Measurements from ENCODE around the gene CCNL1. TPM values are rescaled to one million over a fixed set of nuclear protein-coding genes. Genes with fewer than 3 reads are reported as not detected.

CCNL1 gene
- total and polyA plus RNA-seq, 2 of the 4 experiments (the other 2 are of a cell fraction): 60.9 to 83.3 TPM

- Histone ChIP-seq H3K4ac (ENCODE audit: low read depth, low read length) (no peak overlapping the region), H4K5ac (ENCODE audit: low read depth, low read length) (no peak overlapping the region), H3K36me3 (ENCODE audit: control insufficient read depth, insufficient read depth, low read length) (no peaks in the 10 kb centered on the region), H3K4me3 (ENCODE audit: insufficient read depth, low read depth, low read length) (no peak overlapping the region), H2BK120ac (ENCODE audit: low read depth, low read length) (0 out of 2 replicates have a peak overlapping the region, but pooled peaks have one; percentile 11), H2BK15ac (ENCODE audit: low read depth, low read length) (0 out of 3 replicates have a peak overlapping the region, but pooled peaks have one; percentile 10), H4K8ac (ENCODE audit: low read depth in 2 of 2, low read length in 2 of 2) (no peak overlapping the region), H3K27ac (ENCODE audit: insufficient read depth, low read length) (no peak overlapping the region), H3K4me2 (ENCODE audit: low read depth, low read length) (peak overlapping the region; percentile 3; the same call in 1 of the 2 replicates), H3K18ac (ENCODE audit: low read depth, low read length) (no peak overlapping the region), H4K91ac (ENCODE audit: insufficient read depth, low read depth, low read length) (no peak overlapping the region), H3K56ac (ENCODE audit: extremely low read depth, insufficient read depth, low read length) (no peak overlapping the region), H3K4me1 (ENCODE audit: control insufficient read depth, insufficient read depth, low read length) (peaks cover 19% of the 10 kb centered on the region), H2AK9ac (replicated peaks; ENCODE audit: low read depth, low read length, poor library complexity) (no peak overlapping the region), H3K9me3 (ENCODE audit: control insufficient read depth, insufficient read depth, low read length) (no peaks in the 10 kb centered on the region), H3K27me3 (ENCODE audit: control insufficient read depth, insufficient read depth, low read length) (no peaks in the 10 kb centered on the region), H4K20me1 (ENCODE audit: insufficient read depth, low read length) (no peaks in the 10 kb centered on the region), H3K14ac (replicated peaks; ENCODE audit: low read depth, low read length) (no peak overlapping the region), H2BK5ac (ENCODE audit: low read depth, low read length, poor library complexity, severe bottlenecking) (no peak overlapping the region), H2AFZ (replicated peaks; ENCODE audit: low read length, poor library complexity) (no peak overlapping the region), H3K9ac (ENCODE audit: low read depth, low read length) (no peak overlapping the region), H3K79me1 (ENCODE audit: low read depth in 1 of 2, low read length in 2 of 2) (no peaks in the 10 kb centered on the region), H2BK20ac (ENCODE audit: low read depth, low read length) (no peak overlapping the region), H3K23ac (ENCODE audit: low read depth, low read length) (no peak overlapping the region), H3K9me1 (ENCODE audit: insufficient read depth, low read length) (peaks cover 3% of the 10 kb centered on the region; the same call in 1 of the 2 replicates), H2AK5ac (ENCODE audit: low read depth, low read length) (no peak overlapping the region)
- dilution Hi-C loops (cut with HindIII; ENCODE audit: low sequenced_read_pairs, unreplicated experiment): no loop called here
- ChIA-PET POLR2A (ENCODE audit: unreplicated experiment) (no interaction called here), CTCF (interaction anchor here (0.6 kb wide), 1 partner anchor 585 kb away, joined by 5 read pairs; no protein-coding TSS in a partner anchor)
- intact Hi-C loops (cut with micrococcal nuclease): no loop called here
- BruUV-seq (replicated peaks): no TSS peak
- TF ChIP-seq MAZ (IDR thresholded peaks at IDR 0.05; ENCODE audit: borderline replicate concordance, low read depth, low read length) (no peak), MXI1 (IDR thresholded peaks at IDR 0.05; ENCODE audit: borderline replicate concordance, low read depth, low read length) (no peak), RCOR1 (IDR thresholded peaks at IDR 0.05; ENCODE audit: insufficient replicate concordance, low read length) (no peak), RAD21 (IDR thresholded peaks at IDR 0.05; ENCODE audit: low read length) (no peak)
- in situ Hi-C loops (cut with MboI; ENCODE audit: low sequenced_read_pairs): no loop called here
- DNase-seq (no peak), ATAC-seq (ENCODE audit: low read depth) (no peak)
- WGBS, 2 experiments (ENCODE audit: extremely low coverage in 2 of 2, insufficient read length in 1 of 2): 53% methylated on average over 2 of the region's 5 CpGs; no CpG with 5 or more reads in 1 of the 2 experiments
Measured at GRCh38 chr3:157107644-157108133, 52.3 kb downstream of the CCNL1 start.

Measured in IMR-90 (cell line).